ENCODE data around the gene PRDM16.

PRDM16 gene

DNA sequence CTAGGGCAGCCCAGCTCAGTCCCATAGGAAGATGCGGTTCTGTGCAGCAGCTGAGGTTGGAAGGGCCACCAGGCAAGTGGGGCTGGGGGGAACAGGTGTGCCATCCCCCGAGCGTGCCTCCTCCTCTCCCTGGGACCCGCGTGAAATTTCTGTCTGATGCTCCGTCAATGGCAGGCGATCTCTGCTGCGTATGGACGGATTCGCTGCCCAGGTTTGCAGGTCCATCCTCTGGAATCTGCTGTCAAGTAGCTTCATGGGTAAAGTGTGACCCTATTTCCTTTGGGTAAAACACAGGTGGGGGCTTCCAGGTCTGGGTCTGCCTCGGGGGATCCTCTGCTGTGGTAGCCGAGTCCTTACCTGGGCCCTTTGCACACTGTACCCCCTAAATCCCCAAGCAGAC is 270.9 kb downstream of the PRDM16 start:
- DNase-seq (ENCODE audit: low read depth) = no peak

DNA sequence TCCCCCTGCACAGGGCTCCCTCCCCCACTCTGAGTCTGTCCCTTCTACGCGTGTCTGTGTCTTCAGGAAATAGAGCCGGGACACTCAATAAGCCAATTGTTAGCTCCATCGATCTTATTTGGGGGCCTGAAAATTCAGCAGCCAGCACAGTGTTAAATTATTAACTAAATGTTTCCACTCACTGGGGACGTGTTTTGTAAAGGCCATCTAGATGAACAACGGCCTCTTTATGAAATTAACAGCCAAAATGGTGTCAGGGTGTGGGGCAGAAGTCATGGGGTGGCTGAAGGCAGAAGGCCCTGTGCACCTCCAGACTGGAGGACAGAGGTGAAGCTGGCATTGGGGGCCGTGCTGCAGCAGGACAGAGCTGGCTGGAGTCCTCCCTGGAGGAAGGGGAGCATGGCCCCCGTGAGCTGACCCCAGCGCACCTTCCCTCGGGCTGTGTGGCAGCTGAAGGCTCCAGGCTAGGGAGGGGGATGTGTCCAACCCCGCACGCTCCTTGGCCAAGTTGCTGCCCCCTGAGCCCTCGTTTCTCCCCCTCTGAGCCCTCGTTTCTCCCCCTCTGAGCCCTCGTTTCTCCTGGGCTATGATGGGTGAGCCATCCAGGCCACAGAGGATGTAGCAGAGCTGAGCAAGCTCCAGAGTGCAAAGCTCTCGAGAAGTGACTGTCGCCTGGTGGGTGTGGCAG is 271.7 kb downstream of the PRDM16 start:
- no peak for DNase-seq (ENCODE audit: low read depth)

DNA sequence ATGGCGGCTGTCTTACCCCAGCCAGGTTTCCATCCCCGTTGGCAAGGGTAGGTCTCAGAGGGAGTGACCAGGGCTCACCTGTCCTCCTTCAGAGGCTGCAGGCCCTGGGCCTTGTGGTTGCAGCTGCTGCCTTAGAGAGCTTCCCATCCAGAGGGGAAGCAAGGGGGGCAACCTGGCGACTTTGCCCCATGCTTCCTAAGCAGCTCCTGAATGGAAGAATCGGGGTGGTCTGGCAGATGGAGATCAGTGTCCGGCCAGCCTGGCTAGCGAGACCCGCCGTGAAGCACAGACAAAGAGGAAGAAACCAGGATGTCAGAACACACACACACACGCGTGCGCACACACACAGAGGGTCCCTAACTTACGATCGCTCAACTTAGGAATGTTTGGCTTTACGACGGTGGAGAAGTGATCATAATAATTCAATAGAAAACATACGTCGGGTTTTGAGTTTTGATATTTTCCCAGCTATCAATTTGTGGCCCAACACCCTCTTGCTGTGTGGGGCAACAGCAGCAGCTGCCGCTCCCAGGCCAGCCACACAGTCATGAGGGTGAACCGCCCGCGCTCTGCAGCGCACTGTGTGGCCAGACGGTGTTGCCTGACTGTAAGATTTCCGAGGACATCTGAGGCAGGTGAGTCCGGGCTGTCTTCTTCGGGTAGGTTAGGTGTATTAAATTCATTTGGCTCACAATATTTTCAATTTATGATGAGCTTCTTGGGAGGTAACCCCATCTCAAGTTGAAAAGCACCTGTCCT is 272.4 kb downstream of the PRDM16 start:
- DNase-seq (ENCODE audit: low read depth) = no peak

DNA sequence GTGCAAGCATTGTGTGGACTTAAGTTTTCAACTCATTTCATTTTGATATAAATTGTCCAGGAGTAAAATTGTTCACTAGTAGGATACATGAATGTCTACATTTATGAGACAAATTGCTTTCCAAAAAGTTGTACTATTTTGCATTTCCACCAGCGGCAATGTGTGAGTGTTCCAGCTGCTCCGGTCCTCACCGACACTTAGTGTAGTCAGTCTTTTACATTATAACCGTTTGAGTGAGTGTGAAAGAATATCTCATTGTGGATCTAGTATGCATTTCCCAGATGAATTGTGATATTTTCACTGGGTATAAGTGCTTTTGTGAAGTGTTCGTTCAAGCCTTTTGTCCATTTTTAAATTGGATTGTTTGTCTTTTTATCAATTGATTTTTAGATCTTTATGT is 274.0 kb downstream of the PRDM16 start:
- no peak for DNase-seq (ENCODE audit: low read depth)

DNA sequence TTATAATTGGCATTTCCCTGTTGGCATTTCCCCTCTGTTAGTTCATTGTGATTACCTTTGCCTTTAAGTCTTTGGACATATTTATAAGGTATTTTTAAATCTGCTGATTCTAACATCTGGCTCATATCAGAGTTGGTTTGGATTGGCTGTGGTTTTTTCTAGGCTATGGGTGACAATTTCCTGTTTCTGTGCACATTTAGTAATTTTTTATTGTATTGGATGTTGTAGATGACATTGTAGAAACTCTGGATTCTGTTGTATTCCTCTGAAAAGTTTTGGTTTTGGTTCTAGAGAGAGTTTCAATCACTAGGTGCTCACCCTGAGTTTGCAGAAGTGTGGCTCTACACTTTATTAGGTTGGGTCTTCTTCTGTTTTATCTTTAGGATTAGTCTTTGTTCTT is 275.4 kb downstream of the PRDM16 start:
- DNase-seq (ENCODE audit: low read depth) = no peak

DNA sequence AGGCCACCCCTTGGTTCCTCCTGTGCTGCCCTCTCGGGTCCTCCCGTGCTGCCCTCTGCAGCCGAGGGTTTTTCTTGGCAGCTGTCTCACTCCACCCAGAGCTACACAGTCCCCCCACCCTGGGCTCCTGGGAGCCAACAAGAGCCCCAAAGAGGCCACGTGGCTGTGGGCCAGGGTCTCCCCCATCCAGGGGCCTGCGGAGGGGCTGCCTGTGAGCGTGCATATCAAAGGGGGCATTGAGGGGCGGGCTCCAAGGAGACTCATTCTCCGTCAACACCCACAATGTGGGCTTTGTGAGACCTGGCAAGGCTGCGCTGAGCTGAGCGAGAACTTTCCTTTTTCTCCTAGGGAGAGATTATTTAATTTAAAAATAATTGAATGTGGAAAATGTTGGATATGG is 276.8 kb downstream of the PRDM16 start:
- DNase-seq (ENCODE audit: low read depth) = no peak

DNA sequence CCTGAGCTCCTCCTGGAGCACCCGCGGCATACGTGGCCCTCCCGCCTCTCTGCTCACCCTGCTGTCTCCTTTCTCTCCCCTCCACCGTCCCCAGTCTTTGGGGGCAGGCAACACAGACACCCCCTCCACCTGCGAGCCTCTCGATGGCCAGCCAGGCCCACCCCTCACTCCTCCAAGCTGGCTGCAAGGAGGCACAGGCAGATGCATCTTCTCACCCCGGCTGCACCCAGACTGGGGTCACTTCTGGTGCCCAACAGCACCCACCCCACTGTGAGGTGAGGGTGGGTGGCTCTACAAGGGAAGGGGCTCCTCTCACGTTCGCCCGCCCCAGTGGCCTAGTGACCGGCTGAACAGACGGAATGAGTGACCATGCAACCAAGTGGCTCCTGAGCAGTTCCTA is 277.5 kb downstream of the PRDM16 start:
- DNase-seq (ENCODE audit: low read depth) = no peak

DNA sequence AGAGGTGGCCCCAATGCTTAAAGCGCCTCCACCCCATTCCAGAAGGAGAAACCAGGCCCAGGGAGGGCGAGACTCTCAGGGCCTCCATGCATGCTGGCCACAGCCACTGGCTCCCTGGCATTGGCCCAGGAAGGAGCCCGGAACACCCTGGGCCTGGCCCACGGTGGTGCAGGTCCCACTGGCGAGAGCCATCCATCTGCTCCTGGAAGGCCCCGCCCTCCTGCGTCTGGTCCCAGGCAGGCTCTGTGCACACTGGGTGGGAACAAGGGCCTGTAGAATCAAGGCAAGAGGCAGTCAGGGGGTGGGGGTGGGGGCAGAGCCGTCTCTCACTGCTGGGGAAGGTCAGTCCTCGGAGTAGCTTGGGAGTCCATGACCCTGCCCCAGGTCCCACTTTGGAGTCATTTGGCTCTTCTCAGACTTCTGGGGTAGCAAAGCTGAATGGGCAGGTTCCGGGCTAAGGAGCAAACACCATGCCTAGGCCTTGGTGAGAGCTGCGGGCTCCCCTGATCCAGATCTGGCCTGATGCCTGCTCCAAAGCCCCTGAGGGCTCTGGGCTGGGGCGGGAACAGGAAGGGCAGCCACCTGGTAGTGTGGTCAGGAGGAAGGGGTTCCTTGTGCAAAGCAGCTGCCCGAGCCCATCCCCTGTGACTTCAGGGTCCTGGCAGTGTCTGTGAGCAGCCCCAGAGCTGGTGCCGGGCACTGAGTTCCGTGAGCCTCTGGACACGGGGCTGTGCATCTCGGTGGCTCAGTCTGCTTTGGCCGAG is 278.4 kb downstream of the PRDM16 start:
- no peak for DNase-seq (ENCODE audit: low read depth)

DNA sequence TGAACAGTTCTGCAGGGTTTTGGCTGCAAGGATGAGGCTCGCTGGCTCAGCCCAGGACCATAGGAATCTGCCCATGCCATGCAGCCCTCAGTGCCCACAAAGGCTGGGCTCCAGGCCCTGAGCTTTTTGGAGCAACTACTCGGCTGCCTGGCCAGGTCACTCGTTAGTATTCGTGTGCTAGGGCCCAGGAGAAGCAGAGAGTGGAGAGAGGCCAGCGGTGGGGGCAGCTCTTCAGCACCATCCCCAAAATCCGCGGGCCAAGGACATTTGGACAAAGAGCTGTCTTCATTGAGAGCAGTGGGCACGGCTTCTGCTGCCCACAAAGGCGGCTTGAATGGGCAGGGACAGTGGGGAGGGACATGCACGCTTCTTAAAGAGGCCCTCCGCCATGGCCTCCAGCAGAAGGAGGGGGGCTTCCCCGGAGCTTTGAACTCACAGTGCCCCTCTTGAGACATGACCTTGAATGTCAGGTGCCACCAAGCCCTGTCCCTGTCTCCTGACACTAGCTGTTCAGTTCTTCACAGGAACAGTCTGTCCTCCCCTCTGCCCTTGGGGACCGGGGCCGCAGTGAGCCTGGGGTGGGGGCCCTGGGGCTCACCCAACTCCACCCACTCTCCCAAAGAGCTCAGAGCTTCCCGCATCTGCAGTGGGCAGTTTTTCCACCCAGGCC is 279.3 kb downstream of the PRDM16 start:
- no peak for DNase-seq (ENCODE audit: low read depth)

DNA sequence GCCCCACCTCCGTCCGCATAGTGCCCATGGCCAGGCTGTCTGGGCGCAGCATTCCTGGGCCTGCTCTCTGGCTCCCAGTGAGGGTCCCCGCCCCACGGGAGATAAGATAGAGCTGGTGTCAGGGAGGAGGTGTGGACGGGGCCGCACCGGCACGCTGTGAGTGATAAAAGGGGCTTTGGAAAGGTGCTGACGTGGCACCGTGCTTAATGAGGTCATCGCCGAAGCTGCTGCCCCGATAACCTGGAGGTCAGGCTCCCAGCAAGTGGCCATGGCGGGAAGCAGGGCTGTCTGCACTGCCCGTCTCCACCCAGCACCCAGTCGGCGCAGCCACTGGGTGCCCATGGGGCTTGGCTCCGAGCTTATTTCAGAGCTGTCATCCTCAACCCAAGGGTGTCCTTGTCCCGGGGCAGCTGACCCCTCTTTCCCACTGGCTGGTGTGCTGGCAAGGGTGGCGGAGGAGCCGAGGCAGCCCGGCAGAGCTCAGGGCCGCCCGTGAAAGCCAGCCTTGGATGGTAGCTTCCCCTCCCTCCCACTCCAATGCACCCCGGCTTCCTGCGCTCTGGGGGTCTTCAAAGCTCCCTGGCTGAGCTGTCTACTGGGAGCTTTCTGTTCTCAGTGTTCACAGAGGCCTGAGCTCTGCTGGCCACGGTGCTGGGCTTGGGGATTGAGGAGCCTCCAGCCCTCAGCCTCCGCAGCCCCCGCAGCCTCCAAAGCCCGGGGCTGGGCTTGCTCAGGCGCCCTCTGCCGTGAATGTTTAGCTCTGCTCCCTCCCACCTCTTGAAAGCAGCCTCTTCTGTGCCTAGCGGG is 280.4 kb downstream of the PRDM16 start:
- DNase-seq (ENCODE audit: low read depth) = no peak

DNA sequence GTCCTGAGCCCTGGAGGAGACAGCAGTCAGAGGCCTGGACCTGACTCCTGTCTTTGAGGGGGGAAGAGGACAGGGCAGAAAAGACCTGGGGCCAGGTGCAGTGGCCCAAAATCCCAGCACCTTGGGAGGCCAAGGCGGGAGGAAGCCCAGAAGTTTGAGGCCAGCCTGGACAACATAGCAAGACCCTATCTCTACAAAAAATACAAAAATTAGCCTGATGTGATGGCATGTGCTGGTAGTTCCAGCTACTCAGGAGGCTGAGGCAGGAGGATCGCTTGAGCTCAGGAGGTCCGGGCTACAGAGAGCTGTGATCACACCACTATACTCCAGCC is 280.9 kb downstream of the PRDM16 start:
- DNase-seq (ENCODE audit: low read depth) = no peak

DNA sequence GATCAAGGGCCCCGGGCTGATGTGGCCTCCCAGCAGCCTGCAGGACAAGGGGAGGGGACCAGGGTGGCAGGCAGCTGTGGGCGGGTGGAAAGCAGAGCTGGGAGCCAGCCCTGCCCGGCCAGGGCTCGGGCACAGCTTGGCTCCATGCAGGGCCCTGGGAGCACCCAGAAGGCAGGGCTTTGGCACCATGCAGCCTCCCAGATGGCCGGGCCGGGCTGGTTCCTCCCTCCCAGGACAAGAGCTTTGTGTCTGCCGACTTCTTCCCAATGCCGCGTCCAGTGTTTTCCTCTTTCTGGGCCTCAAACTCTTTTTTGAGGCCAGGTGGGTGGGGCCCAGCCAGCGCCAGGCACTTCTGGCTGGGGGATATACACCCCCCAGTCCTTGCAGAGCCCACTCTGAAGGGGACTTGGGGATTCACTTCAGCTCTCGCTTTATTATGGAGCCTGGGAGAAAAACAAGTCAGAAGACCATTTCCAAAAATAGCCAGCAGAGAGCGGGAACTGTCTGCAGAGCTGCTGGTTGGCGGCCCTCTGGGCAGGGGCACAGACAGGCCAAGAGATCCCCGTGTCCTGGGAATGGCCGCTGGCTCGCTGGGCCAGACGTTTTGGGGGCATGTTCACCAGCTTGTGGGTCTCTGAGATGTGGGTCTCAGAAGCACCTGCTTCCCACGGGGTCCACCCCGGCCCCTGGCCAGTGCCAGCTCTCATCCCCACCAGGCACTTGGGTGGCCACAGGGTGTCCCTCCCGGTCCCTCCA is 281.7 kb downstream of the PRDM16 start:
- no peak for DNase-seq (ENCODE audit: low read depth)

DNA sequence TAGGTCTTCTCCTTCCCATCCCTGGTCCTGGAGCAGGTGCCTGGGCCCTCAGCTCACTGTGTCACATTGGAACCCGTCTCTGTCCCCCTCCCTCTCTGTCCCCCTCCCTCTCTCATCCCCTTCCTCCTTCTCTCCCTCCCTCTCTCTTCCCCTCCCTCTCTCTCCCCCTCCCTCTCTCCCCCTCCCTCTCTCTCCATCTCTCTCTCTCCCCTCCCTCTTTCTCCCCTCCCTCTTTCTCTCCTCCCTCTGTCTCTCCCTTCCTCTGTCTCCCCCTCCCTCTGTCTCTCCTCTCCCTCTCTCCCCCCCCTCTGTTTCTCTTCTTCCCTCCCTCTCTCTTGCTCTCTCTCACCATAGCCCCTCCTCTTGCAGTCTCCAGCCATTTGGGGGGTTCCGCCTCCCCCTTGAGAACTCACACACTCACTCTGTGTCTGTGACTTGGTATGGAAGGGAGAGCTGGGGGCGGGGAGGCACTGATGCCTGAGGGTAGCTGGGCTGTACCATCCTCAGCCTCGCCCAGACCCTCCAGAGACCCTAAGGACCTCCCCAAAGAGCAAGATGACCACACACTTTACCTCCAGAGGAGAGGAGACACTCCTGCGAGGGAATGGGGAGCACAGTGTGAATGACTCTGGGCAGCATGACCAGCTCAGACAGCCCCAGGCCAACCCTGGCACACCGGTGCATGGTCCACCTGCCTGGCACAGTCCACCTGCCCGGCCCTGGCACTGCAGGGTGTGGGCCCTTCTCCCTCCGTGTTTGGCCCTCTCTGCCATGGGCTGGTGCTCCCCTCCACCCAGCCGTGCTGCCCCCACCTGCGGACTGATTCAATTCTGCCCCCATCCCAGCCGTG is 282.7 kb downstream of the PRDM16 start:
- DNase-seq (ENCODE audit: low read depth) = no peak

DNA sequence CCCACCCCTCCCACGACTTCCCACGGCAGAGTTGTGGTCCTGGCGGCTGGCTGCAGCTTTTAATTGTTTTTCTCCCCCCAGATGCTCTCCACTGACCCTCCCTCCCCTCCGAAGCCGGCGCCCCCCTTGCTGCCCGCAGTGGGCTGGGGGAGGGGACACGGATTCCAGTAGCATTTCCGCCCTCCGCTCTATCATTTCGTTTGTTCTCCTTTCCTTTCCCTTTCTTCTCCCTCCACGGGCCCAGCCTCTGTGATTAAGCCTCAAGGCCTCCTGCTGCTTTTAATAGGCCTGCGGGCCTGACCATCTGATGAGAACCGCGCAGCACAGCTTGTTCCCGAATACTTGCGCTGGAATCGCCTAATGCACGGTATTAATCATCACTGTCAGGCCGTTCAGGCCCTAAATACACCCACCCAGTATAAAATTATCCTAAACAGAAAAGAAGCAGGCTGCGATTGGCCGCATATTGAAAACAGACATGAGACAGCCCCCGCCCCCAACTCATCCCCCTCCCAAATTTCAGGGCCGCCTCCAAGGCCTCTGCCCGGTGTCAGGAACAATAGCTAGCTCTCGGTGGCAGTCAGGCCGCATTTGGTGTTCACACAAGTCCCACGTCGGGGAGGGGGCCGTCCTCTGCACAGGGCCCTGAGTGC is 283.4 kb downstream of the PRDM16 start:
- no peak for DNase-seq (ENCODE audit: low read depth)

DNA sequence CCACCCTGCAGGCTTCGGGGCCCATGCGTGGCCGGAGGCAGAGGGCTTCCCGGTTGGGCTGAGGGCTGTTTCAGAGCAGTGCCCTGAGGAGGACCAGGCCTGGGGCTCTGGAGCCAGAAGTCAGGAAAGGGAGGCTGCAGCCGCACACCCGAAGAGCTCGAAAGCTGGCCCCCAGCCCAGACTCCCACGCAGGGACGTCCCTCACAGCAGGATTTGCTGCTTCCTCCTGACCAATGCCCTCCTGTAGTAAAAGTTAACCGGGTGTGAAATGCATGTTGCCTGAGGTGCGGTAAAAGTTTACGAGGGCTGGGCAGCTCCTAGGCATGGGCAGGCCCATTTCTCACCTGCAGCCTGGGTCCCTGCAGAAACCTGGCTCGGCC is 283.9 kb downstream of the PRDM16 start:
- DNase-seq (ENCODE audit: low read depth) = no peak

DNA sequence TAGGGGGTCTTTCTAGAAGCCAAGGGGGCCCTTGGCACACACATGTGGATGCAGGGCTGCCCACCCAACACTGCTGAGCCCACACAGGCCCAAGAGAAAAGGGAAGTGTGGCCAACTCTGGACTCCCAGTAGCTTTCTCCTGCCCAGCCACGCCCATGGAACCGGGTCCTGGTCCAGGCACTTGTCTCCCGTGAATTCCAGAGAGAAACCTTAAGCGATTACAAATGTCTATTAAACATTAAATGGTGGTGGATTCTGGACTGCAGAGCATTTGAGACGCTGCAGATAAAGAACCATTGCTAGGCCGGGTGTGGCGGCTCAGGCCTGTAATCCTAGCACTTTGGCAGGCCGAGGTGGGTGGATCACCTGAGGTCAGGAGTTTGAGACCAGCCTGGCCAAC is 284.9 kb downstream of the PRDM16 start:
- no peak for DNase-seq (ENCODE audit: low read depth)

DNA sequence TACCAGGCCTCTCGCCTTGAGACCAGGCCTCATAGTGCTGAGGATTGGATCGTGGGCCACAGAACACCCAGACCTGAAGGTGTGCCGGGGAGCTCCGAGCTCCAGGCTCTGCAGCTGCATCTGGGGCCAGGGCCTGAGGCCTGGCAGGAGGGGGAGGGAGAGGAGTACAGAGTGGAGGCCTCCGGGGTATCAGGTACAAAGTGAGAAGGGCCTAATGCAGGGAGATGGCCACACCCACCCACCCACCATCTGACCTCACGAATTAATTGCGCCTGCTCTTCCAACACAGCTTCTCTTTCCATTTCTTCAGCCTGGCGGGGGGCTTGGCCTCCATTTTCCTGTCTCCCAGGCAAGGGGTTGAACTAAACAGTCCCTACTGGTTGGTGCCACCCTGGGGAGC is 286.1 kb downstream of the PRDM16 start:
- DNase-seq (ENCODE audit: low read depth) = no peak

DNA sequence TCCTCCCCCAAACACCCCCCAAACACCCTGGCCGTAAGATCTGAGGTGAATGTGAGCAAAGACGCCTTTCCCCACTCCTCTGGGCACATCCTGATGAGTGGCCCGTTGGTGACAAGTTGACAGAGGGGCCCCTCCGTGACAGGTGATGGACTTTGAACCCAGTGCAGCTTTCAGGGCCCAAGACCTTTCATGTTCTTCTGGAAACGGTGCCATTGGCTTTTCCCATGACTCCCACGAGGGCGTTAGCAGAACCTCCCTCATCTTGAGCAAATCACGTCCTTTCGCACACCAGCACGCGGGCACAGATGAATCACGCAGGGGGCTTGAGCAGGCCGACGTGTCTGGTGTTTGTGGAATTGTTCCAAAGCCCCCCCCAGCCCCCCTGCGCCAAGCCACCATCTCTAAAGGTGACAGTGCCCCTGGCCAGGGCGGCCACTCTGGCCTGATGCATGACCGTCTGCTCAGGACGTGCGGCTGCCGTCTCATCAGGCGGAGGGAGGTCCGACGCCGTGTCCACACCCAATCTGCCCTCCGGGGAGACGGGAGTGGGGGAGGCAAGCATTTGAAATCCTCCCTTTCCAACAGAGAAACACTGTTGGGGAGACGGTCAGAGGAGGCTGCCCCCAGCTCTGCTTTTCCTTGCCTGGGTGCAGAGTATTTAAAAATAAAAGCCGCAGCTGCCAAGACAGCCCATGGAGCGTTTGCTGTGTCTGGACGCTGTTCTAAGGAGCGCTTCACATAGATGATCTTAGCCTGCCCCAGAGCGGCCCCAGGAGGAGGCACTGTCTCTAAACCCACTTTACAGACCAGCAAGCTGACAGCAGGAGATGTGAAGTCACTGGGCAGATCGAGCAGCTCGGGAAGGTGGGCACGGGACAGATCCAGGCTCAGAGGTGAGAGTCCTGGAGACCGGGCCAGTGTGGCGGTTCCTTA is 287.2 kb downstream of the PRDM16 start:
- DNase-seq (ENCODE audit: low read depth) = no peak

Data from stimulated activated CD8-positive, alpha-beta memory T cell treated with anti-CD3 and anti-CD28 coated beads, Interleukin-15, amount 100 ng/mL, for 24 hours (primary cell).